SK-N-SH (cell line): ENCODE results near the gene CDS2. TPM values are rescaled to one million over a fixed set of nuclear protein-coding genes. Genes with fewer than 3 reads are reported as not detected.

Source experiments
- CTCF ChIA-PET: fragments of 300-600, 350-600 bp; formaldehyde crosslinking; extraction: SDS; loops from one replicate; lab custom pipeline; 2021; lab: Yijun Ruan, JAX
- POLR2A ChIA-PET: fragments of 350-600 bp; sonication (Branson Sonifier 250); formaldehyde crosslinking; extraction: SDS; loops from one replicate; lab custom pipeline; 2020; ENCODE audit warnings: antibody characterized with exemption, inconsistent platforms; lab: Yijun Ruan, JAX
- DNase-seq: peaks from one replicate; pipeline ENCODE4 v3.0.0; 2012
- H2AFZ ChIP-seq: fragments of 200-600 bp; sonication (generic); 2 replicates; pipeline ENCODE4 v1.8.1; 2016; ENCODE audit warnings: antibody characterized with exemption, mild to moderate bottlenecking, low read depth
- H3F3A ChIP-seq: fragments of 200-600 bp; sonication (generic); replicated peaks from 2 replicates; pipeline ENCODE3; 2016; ENCODE audit warnings: antibody characterized with exemption, mild to moderate bottlenecking; ENCODE audit not compliant: insufficient read depth
- H3K27ac ChIP-seq, 2 experiments: fragments of 200-500 bp in 1 of 2; fragments of 200-600 bp in 1 of 2; sonication (Bioruptor generic) in 1 of 2; sonication (generic), shearing (Covaris generic) in 1 of 2; 2 replicates each; pipeline versions ENCODE4 v1.5.1 to v1.6.1; 2014 to 2016; ENCODE audit warnings: low read depth in 2 of 2, inconsistent platforms in 1 of 2, low read length in 1 of 2, mild to moderate bottlenecking in 1 of 2, mixed read lengths in 1 of 2
- H3K27me3 ChIP-seq: fragments of 200-600 bp; sonication (generic), shearing (Covaris generic); 2 replicates; pipeline ENCODE4 v1.6.1; 2016; ENCODE audit warnings: mixed run types; ENCODE audit not compliant: insufficient read depth
- H3K36me3 ChIP-seq, 2 experiments: fragments of 200-500 bp in 1 of 2; fragments of 200-600 bp in 1 of 2; sonication (Bioruptor generic) in 1 of 2; sonication (generic) in 1 of 2; replicated peaks in 1 of 2; 2 replicates each; pipeline versions ENCODE3 to v1.5.1; 2014 to 2016; ENCODE audit warnings: low read length in 1 of 2, mild to moderate bottlenecking in 1 of 2; ENCODE audit not compliant: insufficient read depth in 2 of 2, control insufficient read depth in 1 of 2
- H3K4me1 ChIP-seq, 2 experiments: fragments of 200-500 bp in 1 of 2; fragments of 200-600 bp in 1 of 2; sonication (Bioruptor generic) in 1 of 2; sonication (generic), shearing (Covaris generic) in 1 of 2; 2 replicates each; pipeline versions ENCODE4 v1.5.1 to v1.6.1; 2014 to 2016; ENCODE audit warnings: low read depth in 1 of 2, low read length in 1 of 2, mixed run types in 1 of 2; ENCODE audit not compliant: insufficient read depth in 2 of 2, control insufficient read depth in 1 of 2
- H3K4me2 ChIP-seq: fragments of 200-600 bp; sonication (generic), shearing (Covaris generic); 2 replicates; pipeline ENCODE4 v1.6.1; 2017; ENCODE audit warnings: mixed run types
- H3K4me3 ChIP-seq, 2 experiments: fragments of 200-500 bp in 1 of 2; fragments of 200-600 bp in 1 of 2; sonication (Bioruptor generic) in 1 of 2; sonication (generic), shearing (Covaris generic) in 1 of 2; 2 replicates each; pipeline versions ENCODE4 v1.5.1 to v1.8.1; 2014 to 2016; ENCODE audit warnings: low read depth in 2 of 2, inconsistent platforms in 1 of 2, low read length in 1 of 2, mild to moderate bottlenecking in 1 of 2, mixed read lengths in 1 of 2, moderate library complexity in 1 of 2
- H3K79me2 ChIP-seq: fragments of 200-600 bp; sonication (generic); 2 replicates; pipeline ENCODE4 v1.8.1; 2017; ENCODE audit warnings: mild to moderate bottlenecking; ENCODE audit not compliant: insufficient read depth
- H3K9ac ChIP-seq: fragments of 200-600 bp; sonication (generic); 2 replicates; pipeline ENCODE4 v1.6.1; 2017; ENCODE audit warnings: mixed run types
- H3K9me2 ChIP-seq: fragments of 200-600 bp; sonication (generic); 2 replicates; pipeline ENCODE4 v1.6.1; 2017; ENCODE audit warnings: mixed run types
- H3K9me3 ChIP-seq: fragments of 200-600 bp; sonication (generic); 2 replicates; pipeline ENCODE4 v1.6.1; 2017; ENCODE audit warnings: mixed run types, mild to moderate bottlenecking, moderate library complexity
- H4K20me1 ChIP-seq: fragments of 200-600 bp; sonication (generic); 2 replicates; pipeline ENCODE4 v1.6.1; 2017; ENCODE audit warnings: mild to moderate bottlenecking, mixed run types; ENCODE audit not compliant: insufficient read depth
- CHD2 ChIP-seq: fragments of 150-350 bp; IDR thresholded peaks from 2 replicates; pipeline ENCODE4 v1.6.1; 2018; ENCODE audit warnings: low read length; ENCODE audit not compliant: partially characterized antibody
- EP300 ChIP-seq, 2 experiments: IDR thresholded peaks; 2 replicates each; pipeline versions ENCODE4 v1.4.0 to v1.6.1; 2012; ENCODE audit warnings: borderline replicate concordance in 1 of 2, low read depth in 1 of 2, low read length in 1 of 2
- FOSL2 ChIP-seq: IDR thresholded peaks from 2 replicates; pipeline ENCODE4 v1.4.0; 2012; ENCODE audit warnings: low read depth, mild to moderate bottlenecking, moderate library complexity, borderline replicate concordance
- FOXM1 ChIP-seq: IDR thresholded peaks from 2 replicates; pipeline ENCODE4 v1.4.0; 2012; ENCODE audit warnings: low read depth, mild to moderate bottlenecking
- GATA2 ChIP-seq: sonication (generic); formaldehyde crosslinking; IDR thresholded peaks from 2 replicates; pipeline ENCODE4 v1.5.0; 2020; ENCODE audit warnings: mild to moderate bottlenecking, missing genetic modification reagents
- MXI1 ChIP-seq: IDR thresholded peaks from 2 replicates; pipeline ENCODE4 v1.6.1; 2012; ENCODE audit warnings: mild to moderate bottlenecking, low read depth, low read length, improper control_type of control experiment
- NFIC ChIP-seq: IDR thresholded peaks from 2 replicates; pipeline ENCODE4 v1.4.0; 2012; ENCODE audit warnings: borderline replicate concordance
- RFX5 ChIP-seq: IDR thresholded peaks from 2 replicates; pipeline ENCODE4 v1.6.1; 2012; ENCODE audit warnings: mild to moderate bottlenecking, improper control_type of control experiment, low read length
- RXRA ChIP-seq: IDR thresholded peaks from 2 replicates; pipeline ENCODE4 v1.4.0; 2012; ENCODE audit warnings: low read depth, mild to moderate bottlenecking, borderline replicate concordance
- SMC3 ChIP-seq: IDR thresholded peaks from 2 replicates; pipeline ENCODE4 v1.6.1; 2012; ENCODE audit warnings: low read depth, low read length, improper control_type of control experiment
- TAF1 ChIP-seq: IDR thresholded peaks from 2 replicates; pipeline ENCODE4 v1.6.1; 2012; ENCODE audit warnings: low read depth, mild to moderate bottlenecking, low read length, moderate library complexity, borderline replicate concordance
- TCF12 ChIP-seq: IDR thresholded peaks from 2 replicates; pipeline ENCODE4 v1.4.0; 2012
- USF1 ChIP-seq: IDR thresholded peaks from 2 replicates; pipeline ENCODE4 v1.4.0; 2012; ENCODE audit warnings: low read depth, borderline replicate concordance
- WGBS: methylation state at CpG from one replicate; pipeline ENCODE4 v1.1.6; 2017; ENCODE audit warnings: low lambda C conversion rate; 5-methylcytosine and 5-hydroxymethylcytosine counted together
- polyA plus RNA-seq, 3 experiments: library from polyadenylated mRNA; depleted of rRNA; stranded (reverse); fragments of >200 nt; gene quantifications; 2 replicates each; pipeline ENCODE4 v1.2.3, GENCODE V29; 2012
- TF ChIP-seq, protein P1 (sequence below): fragments of 150-350 bp; IDR thresholded peaks from 2 replicates; pipeline ENCODE4 v1.6.1; 2016; ENCODE audit warnings: mild to moderate bottlenecking, low read depth, low read length
- TF ChIP-seq, protein P2 (sequence below): IDR thresholded peaks from 2 replicates; pipeline ENCODE4 v1.4.0; 2012; ENCODE audit warnings: low read depth, borderline replicate concordance

CDS2 gene
- polyA plus RNA-seq, 1 of the 3 experiments (the other 2 are of a cell fraction): 13.9 TPM

DNA sequence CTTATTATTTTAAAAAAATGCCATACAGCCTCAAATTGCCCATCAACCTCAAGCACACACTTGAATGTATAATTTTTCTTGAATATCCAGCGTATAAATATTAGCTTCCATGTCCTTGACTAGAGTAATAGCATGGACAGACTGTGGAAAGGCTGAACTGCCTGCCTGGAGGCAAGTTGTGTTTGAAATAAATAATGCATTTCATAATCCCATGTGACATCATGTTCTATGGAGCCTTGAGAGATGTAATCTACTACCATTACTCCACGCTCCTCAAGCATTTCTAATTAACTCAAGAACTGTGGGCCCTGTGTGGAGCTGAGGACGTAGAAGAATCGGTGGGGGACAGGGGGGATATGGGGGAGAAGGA, 94.2 kb downstream of the CDS2 start:
- Histone ChIP-seq H3K4me1 (no peaks in the 10 kb centered on the region; a peak in 2 of 4 replicates), H4K20me1 (no peaks in the 10 kb centered on the region), H3K27me3 (no peaks in the 10 kb centered on the region), H2AFZ (no peak overlapping the region), H3K27ac (no peak overlapping the region), H3K4me3 (no peak overlapping the region), H3K4me2 (no peak overlapping the region), H3K9me2 (no peaks in the 10 kb centered on the region), H3K36me3 (no peaks in the 10 kb centered on the region), H3K79me2 (no peaks in the 10 kb centered on the region), H3K9ac (no peak overlapping the region), H3K9me3 (no peaks in the 10 kb centered on the region), H3F3A (no peaks in the 10 kb centered on the region)
- WGBS: 66% methylated on average over 4 of the region's 4 CpGs
- TF ChIP-seq, protein P1, sequence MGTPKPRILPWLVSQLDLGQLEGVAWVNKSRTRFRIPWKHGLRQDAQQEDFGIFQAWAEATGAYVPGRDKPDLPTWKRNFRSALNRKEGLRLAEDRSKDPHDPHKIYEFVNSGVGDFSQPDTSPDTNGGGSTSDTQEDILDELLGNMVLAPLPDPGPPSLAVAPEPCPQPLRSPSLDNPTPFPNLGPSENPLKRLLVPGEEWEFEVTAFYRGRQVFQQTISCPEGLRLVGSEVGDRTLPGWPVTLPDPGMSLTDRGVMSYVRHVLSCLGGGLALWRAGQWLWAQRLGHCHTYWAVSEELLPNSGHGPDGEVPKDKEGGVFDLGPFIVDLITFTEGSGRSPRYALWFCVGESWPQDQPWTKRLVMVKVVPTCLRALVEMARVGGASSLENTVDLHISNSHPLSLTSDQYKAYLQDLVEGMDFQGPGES: no peak
- TF ChIP-seq NFIC: no peak
- TF ChIP-seq, protein P2, sequence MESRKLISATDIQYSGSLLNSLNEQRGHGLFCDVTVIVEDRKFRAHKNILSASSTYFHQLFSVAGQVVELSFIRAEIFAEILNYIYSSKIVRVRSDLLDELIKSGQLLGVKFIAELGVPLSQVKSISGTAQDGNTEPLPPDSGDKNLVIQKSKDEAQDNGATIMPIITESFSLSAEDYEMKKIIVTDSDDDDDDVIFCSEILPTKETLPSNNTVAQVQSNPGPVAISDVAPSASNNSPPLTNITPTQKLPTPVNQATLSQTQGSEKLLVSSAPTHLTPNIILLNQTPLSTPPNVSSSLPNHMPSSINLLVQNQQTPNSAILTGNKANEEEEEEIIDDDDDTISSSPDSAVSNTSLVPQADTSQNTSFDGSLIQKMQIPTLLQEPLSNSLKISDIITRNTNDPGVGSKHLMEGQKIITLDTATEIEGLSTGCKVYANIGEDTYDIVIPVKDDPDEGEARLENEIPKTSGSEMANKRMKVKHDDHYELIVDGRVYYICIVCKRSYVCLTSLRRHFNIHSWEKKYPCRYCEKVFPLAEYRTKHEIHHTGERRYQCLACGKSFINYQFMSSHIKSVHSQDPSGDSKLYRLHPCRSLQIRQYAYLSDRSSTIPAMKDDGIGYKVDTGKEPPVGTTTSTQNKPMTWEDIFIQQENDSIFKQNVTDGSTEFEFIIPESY: no peak
- TF ChIP-seq FOSL2: no peak
- TF ChIP-seq RFX5: no peak
- no peak for TF ChIP-seq USF1
- TF ChIP-seq SMC3: no peak
- TF ChIP-seq CHD2: no peak
- TF ChIP-seq RXRA: no peak
- no peak for TF ChIP-seq GATA2 (CRISPR knock-in tag)
- no peak for TF ChIP-seq MXI1
- TF ChIP-seq TCF12: no peak
- no peak for TF ChIP-seq EP300 (IDR thresholded peaks at IDR 0.05; ENCODE audit: borderline replicate concordance in 1 of 2, low read depth in 1 of 2, low read length in 1 of 2)
- no peak for TF ChIP-seq FOXM1
- no peak for TF ChIP-seq TAF1
- no peak for DNase-seq
- POLR2A ChIA-PET: no interaction called here
- CTCF ChIA-PET: interaction anchor here (0.6 to 7.0 kb wide), 5 partner anchors 9 to 500 kb away, joined by 3 to 56 read pairs (median 6); no protein-coding TSS in a partner anchor
